Measurements from ENCODE around the gene CBARP. TPM values are rescaled to one million over a fixed set of nuclear protein-coding genes. Genes with fewer than 3 reads are reported as not detected.

CBARP gene
- total and polyA plus RNA-seq, 11 donors: 0.60 to 2.2 (median 1.6) TPM

DNA sequence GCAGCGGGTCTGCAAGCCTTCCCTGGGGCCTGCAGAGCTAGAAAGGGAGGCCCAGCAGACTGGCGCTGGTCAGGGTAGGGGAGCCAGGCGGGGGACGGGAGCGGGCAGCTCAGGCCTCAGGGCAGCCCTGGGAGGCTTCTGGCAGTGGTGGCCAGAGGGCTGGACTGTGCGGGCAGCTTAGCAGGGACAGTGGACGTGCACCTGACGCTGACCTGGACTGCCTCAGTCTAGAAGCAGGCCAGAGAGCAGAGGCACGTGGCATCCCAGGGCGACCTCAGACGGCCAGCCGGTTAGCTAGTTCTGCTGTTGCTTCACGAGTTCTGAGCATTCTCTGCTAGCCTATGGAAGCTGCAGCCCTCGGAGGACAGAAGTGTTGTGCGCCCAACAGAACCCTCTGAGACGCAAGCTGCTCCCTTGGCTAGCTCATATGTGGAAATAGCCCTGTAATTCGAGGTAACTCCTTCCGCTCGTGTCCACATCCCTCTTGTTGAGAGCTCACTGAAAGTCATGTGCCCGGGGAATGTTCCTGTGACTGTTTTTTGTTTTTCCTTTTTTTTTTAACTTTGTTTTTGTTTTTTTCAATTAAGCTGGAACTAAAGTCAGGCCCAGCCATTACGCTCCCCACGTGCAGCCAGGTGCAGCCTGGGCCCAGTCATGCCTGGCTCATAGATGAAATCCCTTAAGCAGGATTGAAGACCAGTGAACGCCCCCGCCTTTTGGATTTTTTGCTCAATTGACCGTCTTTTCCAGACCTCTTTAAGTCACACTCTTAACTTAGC, 35.6 kb upstream of the CBARP start:
- no peaks in the 10 kb centered on the region for H3K27me3 ChIP-seq
- peak overlapping the region in 8 of 12 donors; percentile 8 to 100 (median 98) for H3K27ac ChIP-seq
- no peaks in the 10 kb centered on the region for H3K9me3 ChIP-seq
- H3K4me1 ChIP-seq: peaks cover 8 to 75% (median 69%) of the 10 kb centered on the region in 12 donors
- TF ChIP-seq, protein P1, sequence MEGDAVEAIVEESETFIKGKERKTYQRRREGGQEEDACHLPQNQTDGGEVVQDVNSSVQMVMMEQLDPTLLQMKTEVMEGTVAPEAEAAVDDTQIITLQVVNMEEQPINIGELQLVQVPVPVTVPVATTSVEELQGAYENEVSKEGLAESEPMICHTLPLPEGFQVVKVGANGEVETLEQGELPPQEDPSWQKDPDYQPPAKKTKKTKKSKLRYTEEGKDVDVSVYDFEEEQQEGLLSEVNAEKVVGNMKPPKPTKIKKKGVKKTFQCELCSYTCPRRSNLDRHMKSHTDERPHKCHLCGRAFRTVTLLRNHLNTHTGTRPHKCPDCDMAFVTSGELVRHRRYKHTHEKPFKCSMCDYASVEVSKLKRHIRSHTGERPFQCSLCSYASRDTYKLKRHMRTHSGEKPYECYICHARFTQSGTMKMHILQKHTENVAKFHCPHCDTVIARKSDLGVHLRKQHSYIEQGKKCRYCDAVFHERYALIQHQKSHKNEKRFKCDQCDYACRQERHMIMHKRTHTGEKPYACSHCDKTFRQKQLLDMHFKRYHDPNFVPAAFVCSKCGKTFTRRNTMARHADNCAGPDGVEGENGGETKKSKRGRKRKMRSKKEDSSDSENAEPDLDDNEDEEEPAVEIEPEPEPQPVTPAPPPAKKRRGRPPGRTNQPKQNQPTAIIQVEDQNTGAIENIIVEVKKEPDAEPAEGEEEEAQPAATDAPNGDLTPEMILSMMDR (IDR thresholded peaks at IDR 0.05): no peak
- no peak for TF ChIP-seq POLR2A (IDR thresholded peaks at IDR 0.05)
- DNase-seq (no peak), ATAC-seq (no peak)
- 65 to 79% (median 69%) methylated on average over 24 to 25 of the region's 25 CpGs for WGBS, 4 donors
- H3K36me3 ChIP-seq: peaks cover 2 to 67% (median 52%) of the 10 kb centered on the region in 9 donors
- peak overlapping the region in 3 of 12 donors; percentile 2 to 79 (median 7) for H3K4me3 ChIP-seq
- intact Hi-C loops (cut with DNase I): loop anchor here in 6 of 10 donors (5.0 to 10.0 kb wide), 7 partner anchors 81 to 781 kb away; partner anchors contain the start of genes DAZAP1 (in 2 of the 6), GAMT (in 2 of the 6), ADAMTSL5 (in 1 of the 6) and GPX4 (in 1 of the 6)

GRCh38 chr19:1272423-1273262, 34.8 kb upstream of the CBARP start:
- Histone ChIP-seq H3K36me3 (peaks cover 2 to 60% (median 48%) of the 10 kb centered on the region in 9 donors), H3K9me3 (no peaks in the 10 kb centered on the region), H3K27me3 (no peaks in the 10 kb centered on the region), H3K4me3 (peak overlapping the region in 7 of 12 donors; percentile 23 to 92 (median 72)), H3K27ac (peak overlapping the region in 10 of 12 donors; percentile 3 to 100 (median 98)), H3K4me1 (peaks cover 8 to 83% (median 77%) of the 10 kb centered on the region in 12 donors)
- WGBS, 4 donors: 66 to 72% (median 68%) methylated on average over 33 of the region's 33 CpGs
- ATAC-seq (no peak), DNase-seq (no peak)
- TF ChIP-seq, protein P1 (IDR thresholded peaks at IDR 0.05): no peak
- no peak for TF ChIP-seq POLR2A (IDR thresholded peaks at IDR 0.05)
- intact Hi-C loops (cut with DNase I): loop anchor here in 6 of 10 donors (5.0 to 10.0 kb wide), 7 partner anchors 82 to 782 kb away; partner anchors contain the start of genes DAZAP1 (in 2 of the 6), GAMT (in 2 of the 6), ADAMTSL5 (in 1 of the 6) and GPX4 (in 1 of the 6)

- ATAC-seq (no peak), DNase-seq (peak in 1 of 5 donors; percentile 43)
- no peaks in the 10 kb centered on the region for H3K9me3 ChIP-seq
- peaks cover 13 to 91% (median 82%) of the 10 kb centered on the region in 12 donors for H3K4me1 ChIP-seq
- intact Hi-C loops (cut with DNase I): loop anchor here in 6 of 10 donors (5.0 to 10.0 kb wide), 7 partner anchors 83 to 783 kb away; partner anchors contain the start of genes DAZAP1 (in 2 of the 6), GAMT (in 2 of the 6), ADAMTSL5 (in 1 of the 6) and GPX4 (in 1 of the 6)
- H3K4me3 ChIP-seq: peak overlapping the region in 10 of 12 donors; percentile 33 to 92 (median 72)
- no peak for TF ChIP-seq POLR2A (IDR thresholded peaks at IDR 0.05)
- TF ChIP-seq, protein P1 (IDR thresholded peaks at IDR 0.05): no peak
- peaks cover 2 to 52% (median 48%) of the 10 kb centered on the region in 9 donors for H3K36me3 ChIP-seq
- H3K27me3 ChIP-seq: no peaks in the 10 kb centered on the region
- peak overlapping the region in 11 of 12 donors; percentile 17 to 100 (median 98) for H3K27ac ChIP-seq
- 50 to 61% (median 57%) methylated on average over 35 to 37 of the region's 37 CpGs for WGBS, 4 donors
Observed at GRCh38 chr19:1271528-1272422, 34.0 kb upstream of the CBARP start.
